Stimulated activated CD4-positive, alpha-beta T cell treated with anti-CD3 and anti-CD28 coated beads, Interleukin-15, amount 100 ng/mL, for 48 hours (primary cell): ENCODE measurements around the gene MYO7A.
"Not testable (repeated sequence)": the region's sequence is repeated elsewhere in the genome, so short reads cannot be mapped to it uniquely, and the experiment has no call there.

Experiments
- DNase-seq, 2 donors: peaks; one replicate each; pipeline ENCODE4 v3.0.0-alpha.2; 2020; ENCODE audit warnings: low read depth in 2 of 2

MYO7A gene

DNA sequence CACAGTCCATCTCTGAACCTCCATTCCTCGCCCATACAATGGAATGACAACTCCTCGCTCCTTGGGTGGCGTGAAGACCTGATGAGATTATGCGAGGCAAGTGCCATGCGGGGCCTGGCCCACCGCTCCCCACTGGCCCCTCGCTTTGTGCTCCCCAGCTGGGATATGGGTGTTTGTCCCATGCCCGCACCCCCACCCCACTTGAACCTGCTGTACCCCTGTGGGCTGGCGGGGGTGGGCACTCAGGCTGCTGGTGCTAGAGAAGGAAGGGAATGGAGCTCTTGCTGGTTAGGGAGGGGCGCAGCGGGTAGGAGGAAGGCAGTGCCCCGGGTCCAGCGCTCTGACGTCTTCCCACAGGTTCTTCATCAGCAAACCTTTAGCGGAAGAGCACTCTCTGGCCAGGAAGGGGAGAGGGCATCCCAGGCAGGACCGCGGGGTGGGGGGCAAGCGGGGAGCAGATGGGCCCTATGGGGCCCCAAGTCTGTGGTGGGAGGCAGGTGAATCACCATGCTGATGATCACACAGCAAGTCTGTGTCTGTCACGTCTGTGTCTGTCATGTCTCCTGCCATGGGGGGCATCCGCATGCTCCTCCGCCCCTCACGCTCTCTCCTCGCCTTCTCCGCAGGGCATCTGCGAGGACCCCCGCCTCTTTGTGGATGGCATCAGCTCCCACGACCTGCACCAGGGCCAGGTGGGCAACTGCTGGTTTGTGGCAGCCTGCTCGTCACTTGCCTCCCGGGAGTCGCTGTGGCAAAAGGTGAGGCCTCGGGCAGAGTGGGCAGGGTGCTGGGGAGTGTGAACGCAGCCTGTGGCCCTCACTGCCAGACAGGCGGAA, 34.8 kb upstream of the MYO7A start:
- DNase-seq, result no peak

DNA sequence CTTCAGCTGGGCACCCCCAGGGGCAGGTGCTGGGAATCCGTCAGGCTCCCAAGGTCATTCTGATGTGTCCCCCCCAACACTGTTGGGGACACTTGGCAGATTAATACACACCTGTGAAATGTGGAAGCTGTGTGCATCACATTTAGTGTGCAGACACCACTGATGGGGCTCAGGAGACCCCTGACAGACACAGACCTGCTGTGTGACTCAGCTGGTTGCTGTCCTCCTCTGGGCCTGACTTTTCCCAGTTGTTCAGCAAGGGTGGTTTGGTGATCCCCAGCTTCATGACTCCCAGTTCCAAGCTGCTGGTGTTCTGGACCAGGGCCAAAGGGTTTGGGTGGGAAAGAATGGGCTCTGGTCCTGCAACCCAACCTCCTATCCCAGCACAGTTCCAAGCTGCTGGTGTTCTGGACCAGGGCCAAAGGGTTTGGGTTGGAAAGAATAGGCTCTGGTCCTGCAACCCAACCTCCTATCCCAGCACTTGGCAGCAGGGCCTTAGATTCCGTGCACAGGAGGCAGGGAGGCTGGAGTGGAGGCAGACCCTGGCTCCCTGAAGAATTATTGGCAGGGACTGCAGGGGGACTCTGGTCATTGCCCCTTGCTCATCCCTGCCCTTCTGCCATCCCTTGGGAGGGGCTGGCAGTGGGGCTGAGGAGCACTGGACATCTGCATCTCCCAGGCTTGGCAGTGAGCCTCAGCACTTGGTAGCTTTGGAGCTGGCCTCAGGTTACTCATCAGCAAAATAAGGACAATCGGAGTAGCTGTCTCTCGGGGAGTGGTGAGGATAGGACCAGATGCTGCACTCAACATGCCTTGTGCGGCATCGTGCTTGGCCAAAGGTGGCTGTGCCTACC, 33.8 kb upstream of the MYO7A start:
- no peak for DNase-seq

DNA sequence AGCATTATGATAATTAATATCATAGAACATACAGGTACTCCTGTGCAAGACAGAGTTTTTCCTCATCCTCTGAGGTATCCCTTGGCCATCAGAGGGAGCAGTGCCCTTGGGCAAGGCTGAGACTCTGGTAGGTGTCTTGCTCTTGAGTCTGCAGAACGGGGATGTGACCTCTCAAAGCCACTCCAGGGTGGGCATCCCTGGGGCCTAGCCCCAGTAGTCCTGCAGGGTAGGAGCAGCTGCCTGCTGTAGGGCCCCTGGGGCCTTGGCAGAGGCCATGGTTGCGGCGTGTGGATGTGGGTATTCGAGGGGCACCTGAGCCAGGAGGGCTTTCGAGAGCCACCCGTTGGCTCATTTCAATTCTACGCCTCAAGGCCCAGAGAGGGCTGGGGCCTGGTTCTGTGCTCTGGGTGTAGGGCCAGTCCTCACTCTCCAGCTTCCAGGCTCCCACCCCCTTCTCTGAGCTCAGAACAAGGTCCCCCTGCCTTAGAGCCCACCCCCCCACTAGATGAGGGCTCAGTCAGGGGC, 33.1 kb upstream of the MYO7A start:
- no peak for DNase-seq

DNA sequence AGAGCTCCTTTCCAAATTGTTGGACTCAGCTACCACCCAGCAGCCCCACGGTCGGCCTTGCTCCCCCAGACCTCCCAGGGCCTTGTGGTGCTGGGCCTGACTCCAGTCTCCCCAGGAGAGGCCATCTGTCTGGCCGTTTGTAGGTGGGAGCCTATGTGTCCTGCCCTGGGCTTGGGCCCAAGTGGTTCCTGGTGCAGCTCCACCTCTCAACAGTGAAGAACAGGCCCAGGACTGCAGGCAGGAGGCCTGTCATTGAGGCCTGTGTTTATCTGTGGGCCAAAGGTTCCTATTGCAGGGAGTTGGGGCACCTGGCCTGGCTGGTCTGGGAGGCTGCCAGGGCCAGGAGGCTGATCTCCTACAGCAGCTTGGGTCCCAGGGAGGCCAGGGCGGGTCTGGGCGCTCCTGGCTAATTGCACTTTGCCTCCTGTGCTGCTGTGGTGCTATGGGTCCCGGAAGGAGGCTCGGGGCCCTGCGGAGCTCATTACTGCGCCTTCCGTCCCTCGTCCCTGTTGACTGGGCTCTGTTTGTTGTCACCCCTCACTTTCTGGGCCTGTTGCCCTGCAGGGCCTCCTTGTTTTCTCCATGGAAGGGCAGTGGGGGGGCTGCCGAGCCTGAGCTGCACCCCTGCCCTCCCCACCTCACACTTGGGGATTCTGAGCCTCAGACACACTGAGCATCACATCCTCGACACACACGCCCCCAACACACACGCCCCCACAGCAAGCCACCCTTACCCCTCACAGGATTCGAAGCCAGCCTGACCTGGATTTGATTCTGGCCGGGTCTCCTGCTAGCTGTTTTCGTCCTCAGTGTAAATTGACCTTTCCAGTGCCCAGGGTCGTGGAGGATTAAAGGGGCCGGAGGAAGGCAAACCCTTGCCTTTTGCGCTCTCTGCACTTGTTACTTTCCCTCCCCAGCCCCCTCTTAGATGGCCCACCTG, 32.2 kb upstream of the MYO7A start:
- DNase-seq, result no peak

DNA sequence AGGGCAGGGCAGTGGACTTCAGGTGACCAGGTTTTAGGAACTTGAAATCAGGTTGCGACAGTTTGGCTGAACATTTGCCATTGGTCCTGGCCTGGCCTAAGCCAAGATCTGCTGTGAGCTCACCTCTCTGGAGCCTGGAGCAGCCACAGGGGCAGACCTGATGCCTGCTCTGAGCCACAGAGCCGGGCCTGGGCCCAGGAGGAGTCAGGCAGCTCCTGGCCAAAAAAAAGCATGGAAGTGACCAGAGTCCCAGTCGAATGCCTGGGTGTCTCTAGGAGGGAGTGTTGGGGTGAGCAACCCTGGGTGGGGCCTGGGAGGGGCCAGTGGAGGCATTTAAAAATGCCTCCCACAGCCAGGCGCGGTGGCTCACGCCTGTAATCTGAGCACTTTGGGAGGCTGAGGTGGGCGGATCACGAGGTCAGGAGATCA, 31.4 kb upstream of the MYO7A start:
- DNase-seq, result no peak

DNA sequence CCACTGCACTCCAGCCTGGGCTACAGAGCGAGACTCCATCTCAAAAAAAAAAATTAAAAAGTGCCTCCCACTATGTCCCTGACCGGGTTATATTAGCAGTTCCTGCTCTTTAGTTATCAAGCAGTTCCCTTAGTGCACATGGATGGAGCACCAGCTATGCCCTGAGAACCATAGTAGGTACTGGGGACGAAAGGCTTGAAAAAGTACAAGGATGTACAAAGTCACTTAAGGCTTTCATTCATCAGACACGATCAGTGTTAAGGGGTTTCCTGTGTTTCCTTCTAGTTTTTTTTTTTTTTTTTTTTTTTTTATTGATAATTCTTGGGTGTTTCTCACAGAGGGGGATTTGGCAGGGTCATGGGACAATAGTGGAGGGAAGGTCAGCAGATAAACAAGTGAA, 30.9 kb upstream of the MYO7A start:
- DNase-seq, result not testable (repeated sequence)

DNA sequence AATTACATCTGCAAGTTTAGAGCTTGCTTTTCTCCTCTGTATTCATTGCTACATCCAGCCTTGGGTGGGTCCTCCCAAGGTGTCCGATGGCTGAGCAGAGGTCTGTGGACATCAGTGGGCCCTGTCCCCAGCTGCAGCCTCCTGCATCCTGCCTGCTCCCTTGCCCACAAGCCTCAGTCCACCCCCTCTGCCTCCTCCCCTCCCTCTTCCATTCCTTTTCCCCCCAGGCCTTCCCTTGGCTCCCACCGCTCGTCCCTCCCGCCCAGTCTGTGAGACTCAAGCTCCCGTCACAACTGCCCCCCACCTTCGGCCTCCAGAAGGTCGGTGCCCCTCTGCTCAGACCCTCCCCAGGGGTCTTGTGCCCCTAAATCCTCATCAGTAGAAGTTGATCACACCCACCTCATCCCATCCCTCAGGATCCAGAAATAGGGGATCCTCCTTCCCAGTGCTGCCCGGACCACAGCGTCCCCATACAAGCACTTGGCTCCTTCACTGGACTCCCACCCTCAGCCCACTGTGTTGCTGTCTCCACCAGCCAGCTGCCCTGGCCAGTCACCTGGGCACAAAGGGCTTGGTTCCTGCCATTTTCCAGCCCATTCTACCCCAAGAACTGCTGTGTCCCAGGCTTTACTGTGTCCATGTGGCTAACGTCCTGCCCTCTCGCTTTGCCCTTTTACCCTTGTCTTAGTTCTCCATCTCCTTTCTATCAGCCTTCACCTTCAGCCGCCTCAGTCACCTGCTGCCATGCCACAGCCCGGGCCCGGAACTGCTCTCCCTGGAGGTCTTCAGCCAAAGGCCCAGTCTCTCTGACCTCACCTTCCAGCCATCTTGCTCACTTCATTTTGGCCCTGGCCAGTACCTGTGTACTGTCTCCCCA, 27.6 kb upstream of the MYO7A start:
- no peak for DNase-seq

DNA sequence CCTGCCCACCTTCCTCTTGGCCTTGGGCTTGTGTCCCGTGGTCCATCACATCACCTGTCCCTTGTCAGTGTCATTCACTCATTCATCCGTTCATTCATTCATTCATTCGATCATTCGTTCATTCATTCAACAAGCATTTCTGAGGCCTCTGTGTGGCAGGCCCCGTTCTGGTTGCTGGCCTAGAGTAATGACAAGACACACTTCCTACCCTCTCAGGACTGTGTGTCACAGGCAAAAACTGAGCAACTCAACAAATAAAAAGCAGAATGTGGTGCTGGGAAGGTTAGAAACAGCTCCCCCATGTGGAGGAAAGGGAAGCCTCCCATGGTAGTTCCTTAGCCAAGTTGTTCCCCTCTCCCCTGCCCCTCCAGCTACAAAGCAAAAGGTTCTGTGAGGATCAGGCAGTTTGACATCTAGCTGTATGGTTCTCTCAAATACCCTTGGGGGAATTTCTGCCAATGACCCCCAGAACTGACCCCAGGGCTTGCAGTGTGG, 27.0 kb upstream of the MYO7A start:
- DNase-seq, result no peak

DNA sequence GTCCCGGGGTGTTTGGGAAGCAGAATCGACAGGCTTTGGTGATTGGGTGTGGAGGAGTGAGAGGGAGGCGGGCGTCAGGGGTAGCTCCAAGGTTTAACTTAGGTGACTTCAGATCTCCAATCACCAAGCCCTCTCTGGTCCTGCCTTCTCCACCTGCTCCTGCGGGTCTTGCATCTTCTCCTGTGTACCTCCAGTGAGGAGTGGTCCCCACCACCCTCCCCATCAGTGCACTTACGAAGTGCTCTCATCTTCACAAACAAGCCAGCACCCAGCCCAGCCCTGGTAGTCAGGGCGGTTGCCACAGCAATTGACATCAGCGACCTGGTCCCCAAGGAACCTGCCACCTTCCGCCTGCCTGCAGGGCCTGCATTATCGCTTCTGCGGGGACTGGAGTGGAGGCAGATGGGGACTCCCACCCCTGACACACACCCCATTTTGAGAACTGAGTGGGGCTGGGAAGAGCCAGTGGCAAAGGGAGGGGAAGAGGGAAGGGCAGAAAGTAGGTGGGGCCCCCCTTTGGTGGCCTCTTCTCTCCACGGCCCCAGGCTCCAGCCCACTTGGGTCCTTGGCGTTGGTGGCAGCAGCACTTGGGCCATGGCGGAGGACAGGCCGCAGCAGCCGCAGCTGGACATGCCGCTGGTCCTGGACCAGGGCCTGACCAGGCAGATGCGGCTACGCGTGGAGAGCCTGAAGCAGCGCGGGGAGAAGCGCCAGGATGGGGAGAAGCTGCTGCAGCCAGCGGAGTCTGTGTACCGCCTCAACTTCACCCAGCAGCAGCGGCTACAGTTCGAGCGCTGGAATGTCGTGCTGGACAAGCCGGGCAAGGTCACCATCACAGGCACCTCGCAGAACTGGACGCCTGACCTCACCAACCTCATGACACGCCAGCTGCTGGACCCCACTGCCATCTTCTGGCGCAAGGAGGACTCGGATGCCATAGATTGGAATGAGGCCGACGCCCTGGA, 25.5 kb upstream of the MYO7A start, which contains the start of gene OMP:
Gene OMP (plus strand): TSS at position 595 of the 965 bp plus-strand sequence. CDS start 0 bp downstream, at position 595.
- DNase-seq, result no peak

DNA sequence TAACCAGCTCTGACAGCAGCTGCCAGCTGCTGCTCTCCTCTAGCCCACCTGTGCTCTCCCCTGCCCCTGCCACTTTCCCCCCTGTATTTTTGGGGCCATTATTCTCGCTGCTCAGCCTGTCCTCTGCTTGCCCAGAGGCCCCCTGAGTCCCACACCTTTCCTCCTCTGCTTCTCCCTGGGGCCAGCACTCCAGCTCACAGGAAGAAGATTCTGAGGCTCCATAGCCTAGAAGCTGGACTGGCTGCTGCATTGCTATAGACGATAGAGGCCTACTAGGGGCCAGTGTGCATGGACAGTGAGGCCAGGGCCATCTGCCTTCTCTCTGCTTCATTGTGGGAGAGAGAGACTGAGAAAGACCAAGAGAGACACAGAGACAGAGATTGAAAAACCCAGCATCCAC, 24.7 kb upstream of the MYO7A start:
- no peak for DNase-seq

DNA sequence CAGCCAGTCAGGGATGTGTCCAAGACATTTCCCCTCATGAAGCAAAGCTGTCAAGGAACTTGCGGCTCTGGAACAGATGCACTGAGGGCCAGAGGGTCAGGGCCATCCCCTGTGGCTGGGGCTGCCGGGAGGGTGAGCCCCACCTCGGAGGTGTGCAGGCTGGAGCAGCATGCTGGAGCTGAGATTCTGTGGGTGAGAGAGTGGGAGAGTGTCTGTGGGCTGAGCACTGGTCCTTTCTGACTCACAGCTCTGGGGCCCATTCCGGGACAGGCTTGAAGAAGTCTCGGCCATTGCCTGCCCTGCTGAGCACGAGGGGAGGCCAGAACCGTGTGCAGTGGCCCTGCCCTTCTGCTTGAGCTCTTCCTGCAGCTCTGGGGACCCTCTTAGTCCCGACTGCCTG, 23.3 kb upstream of the MYO7A start:
- DNase-seq, result no peak

DNA sequence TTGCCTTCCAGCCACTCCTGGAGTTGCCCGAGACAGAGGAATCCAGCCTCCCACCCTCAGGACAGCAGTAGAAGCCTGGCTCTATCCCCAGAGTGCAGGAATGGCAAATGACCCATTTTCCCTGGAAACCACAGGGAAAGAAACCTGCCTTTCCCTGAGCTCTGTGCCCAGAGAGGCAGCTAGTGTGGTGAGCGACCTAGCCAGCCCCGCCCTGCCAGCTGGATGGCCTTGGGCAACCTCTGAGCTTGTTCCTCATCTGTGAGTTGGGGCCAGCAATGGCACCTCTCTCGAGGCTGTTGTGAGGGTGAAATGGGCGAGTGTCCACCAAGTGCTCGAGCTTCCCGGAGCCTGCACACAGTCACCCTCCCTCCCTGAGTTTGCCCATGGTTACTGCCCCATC, 21.7 kb upstream of the MYO7A start:
- DNase-seq, result no peak

DNA sequence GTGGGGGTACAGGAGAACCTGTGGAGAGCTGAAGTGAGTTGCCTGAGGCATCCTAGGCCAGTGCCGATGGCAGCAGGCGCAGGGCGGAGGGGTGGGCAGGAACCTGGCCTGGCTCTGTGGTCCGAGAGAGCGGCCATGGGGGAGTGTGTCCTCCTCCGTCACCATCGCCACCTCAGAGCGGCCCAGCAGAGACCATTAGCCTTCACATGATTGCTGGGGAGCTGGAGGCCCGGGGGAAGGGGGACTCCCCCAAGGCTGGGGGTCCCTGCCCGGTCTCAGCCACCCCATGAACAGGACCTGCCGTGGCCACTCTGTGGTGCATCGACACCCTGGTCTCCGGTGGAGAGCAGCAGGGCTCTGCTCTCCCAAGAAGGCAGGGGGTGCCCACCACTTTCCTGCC, 21.3 kb upstream of the MYO7A start:
- DNase-seq, result no peak

DNA sequence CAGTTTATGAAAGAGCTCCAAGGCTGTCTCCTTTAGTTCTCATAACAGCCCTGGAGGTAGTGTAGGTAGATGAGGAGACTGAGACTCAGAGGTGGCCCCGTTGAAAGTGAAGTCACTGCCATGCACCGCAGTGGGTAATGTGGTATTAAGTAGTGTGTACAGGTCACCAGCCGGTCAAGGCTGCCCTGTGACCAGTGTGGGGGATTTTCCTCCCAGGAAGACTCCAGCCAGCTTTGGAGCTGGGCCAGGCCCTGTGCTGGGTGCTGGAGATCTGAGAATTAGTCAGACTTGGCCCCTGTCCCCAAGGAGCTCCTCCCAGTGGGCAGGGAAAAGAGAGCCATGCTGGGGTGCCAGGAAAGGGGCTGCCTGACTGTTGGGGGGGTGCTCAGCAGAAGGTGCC, 20.1 kb upstream of the MYO7A start:
- no peak for DNase-seq

DNA sequence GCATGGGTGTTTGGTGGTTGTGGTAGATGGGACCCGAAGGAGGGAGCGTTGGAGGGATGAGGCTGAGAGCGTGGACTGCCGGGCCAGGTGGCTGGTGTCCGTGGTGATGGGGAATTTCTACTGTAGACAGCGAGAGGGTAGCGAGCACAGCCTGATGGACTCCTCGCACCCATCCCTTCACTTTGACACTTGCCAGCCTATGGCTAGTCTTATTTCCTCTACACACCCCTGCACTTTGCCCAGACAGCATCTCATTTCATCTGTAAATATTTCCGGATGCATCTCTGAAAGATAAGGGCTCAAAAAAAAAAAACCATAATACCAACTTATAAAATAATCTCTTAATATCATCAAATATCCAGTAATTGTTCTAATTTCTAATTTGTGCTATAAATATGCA, 19.6 kb upstream of the MYO7A start:
- no peak for DNase-seq

DNA sequence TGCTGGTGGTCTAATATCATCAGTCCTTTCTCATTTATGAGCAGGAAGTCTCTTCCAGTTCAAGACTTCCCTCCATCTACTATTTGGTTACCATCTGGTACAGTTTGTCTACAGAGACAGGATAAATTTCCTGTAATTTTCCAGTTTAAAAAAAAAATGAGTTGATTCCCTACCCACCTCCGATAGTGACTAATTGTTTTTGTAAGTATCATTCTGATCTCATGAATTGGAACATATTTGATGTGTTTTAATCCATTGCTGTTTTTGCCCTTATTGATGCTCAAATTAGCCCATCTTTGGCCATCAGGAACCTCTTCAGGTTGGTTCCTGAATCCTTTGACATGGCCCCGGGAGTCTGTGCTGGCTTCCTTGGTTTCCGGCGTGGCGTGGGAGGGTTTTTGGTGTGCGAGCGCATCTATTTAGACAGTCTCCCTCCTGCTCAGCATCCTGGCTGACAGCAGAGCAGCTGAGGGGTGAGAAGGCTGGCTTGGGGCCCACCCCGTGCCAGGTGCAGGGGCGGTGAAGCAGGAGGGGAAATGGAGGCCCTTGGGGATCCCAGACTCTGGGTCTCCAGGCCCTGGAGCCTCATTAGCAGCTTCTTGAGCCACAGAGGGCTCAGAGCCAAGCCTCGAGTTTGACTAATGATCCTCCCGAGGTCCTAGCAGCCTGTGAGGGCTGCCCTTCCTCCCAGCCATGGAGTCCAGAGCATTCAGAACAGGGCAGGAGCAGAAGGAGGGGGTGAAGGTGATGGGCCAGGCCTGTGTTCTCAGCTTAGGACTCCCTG, 18.6 kb upstream of the MYO7A start:
- DNase-seq, result no peak

DNA sequence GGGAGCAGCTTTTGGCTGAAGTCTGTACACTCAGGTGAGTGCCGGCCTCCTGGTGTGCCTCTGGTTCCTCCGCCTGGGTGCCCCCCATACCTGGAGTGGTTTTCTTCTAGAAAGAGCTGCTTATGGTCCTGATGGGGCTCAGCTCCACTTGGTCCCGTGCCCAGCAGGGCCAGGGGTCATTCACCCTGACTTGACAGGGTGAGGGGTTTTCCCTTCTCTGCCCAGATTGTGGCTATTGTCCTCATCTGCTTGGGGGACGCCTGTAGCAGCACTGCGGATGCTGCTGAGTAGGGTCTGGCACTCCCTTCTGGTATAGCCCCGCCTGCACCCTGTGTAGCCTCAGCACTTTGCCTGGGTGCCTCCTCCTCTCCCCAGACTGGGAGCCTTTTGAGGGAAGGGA, 17.2 kb upstream of the MYO7A start:
- DNase-seq, result no peak

DNA sequence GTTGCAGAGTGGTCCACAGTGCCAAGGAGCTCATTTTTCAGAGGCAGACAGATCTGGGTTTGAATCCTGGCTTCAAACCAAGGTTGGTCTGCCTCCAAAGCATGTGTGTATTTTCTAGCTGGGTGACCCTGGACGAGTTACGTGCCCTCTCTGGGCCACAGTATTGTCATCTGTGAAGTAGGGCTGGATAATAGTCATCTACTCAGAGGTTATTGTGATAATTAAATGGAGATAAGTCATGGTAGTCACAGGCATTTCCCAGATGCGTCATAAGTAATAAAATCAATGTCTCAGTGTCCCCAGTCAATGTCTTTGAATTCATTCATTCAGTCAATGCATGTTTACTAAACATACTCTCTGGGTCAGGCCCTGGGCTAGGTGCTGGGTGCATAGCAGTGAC, 16.8 kb upstream of the MYO7A start:
- no peak for DNase-seq
